GM18508 (cell line): Measurements from ENCODE around the gene CYP11A1.

Experiments used
- ATAC-seq: cut with Tn5 transposase; IDR thresholded peaks from one replicate; pipeline ENCODE4 v1.9.1; 2021; ENCODE audit warnings: moderate number of reproducible peaks; ENCODE audit not compliant: insufficient read depth, unreplicated experiment

The CYP11A1 gene

DNA sequence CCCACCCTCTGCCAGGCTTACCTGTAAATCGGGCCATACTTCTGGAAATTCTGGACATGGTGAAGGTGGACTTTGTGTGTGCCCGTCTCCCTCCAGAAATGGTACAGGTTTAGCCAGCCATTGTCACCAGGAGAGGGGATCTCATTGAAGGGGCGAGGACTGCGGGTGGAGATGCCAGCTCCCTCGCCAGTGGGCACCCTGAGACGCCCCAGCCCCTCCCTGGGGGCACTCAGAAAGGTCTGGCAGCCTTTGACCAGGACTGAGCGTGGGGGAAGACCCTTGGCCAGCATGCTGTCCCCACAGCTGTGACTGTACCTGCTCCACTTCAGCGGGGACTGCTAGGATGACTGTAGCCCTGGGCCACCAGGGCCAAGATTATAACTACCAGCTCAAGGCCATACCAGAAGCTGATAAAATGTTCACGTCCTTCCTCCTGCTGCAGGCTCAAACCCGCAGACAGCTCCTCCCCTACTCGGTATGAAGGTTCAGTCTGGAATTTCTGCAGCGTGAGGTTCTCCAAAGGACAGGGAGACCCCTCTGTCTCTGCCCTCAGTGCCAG, at the start of gene CYP11A1:
Gene CYP11A1, minus strand, starts transcription at position 351 of the 559 bp plus-strand sequence. Its CDS starts 61 bp downstream, at position 290.
- no peak for ATAC-seq

- no peak for ATAC-seq
These were observed 49.8 kb upstream of the CYP11A1 start for GRCh38 chr15:74417225-74417624.

DNA sequence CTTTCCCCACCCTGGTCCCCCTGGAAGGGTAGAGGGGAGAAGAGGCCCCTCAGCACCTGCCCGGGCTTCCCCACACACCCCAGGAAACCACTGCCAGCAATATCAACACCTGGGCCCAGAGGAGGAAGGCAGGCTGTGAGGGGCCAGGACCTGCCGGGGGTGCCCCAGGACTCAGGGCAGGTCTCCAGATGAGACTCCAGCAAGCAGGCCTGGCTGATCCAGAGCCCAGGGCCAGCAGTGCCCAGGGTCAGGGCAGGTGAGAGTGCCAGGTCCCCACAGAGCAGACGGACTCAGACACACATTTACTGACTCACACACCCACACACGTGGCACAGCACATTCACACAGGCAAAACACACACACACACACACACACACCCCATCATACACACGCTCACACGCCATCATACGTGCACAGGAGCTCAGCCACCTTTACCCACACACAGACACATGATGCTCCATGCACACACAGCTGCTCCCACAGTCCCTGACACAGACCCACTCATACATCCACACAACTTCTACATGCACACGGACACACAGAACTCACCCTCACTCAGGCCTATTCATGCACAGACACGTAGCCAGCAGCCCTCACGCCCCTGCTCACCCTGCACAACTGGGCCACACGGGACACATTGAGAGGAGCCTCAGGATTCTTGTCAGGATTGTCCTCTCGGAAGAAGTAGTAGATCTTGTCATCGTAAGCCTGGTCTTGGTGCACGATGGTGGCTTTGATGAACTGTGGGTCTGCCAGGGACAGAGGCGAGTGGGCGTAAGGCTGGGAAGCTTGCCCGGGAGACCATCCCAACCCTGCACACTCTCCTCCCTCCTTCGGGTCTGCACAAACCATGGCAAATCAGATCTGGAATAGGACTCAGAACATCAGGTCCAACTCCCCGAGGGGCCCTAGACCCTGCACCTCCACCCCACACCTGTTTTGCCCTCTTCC, 48.8 kb upstream of the CYP11A1 start:
- no peak for ATAC-seq

- no peak for ATAC-seq
These were observed 47.3 kb upstream of the CYP11A1 start for GRCh38 chr15:74414603-74415338.

GRCh38 chr15:74414081-74414580, 46.7 kb upstream of the CYP11A1 start:
- ATAC-seq = no peak

DNA sequence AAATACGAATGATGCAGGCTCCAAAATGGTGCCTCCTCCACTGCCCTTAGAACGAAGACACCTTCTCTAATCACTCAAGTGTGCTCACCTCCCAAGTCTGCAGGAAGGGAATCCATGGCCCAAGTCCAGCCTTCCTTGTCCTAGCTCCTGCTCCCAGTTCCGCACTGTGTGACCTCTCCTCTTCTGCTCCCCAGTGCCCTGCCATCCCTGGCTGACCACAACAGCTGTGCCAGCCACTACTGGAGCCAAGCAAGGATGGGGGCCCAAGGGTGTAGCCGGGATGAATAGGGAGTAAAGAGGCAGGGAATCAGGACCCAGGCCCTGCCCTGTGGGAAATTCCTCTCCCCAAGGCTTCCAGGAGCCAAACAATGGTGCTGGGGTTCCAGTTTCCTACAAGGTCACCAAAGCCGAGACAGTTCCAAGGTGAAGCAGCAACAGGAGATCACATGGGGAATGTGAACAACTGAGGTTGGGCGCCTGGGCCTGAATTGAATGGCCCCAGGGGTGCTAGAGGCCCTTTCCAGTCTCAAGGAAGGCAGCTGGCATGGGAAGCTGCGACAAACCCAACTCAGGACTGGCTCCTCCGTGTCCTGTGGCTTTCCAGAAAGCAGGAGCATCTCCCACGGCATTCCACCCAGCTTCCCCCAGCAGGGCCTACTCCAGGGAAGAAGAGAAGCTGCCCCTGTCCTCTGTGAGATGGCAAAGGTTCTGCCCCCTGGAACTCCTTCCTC, 46.1 kb upstream of the CYP11A1 start:
- no peak for ATAC-seq

DNA sequence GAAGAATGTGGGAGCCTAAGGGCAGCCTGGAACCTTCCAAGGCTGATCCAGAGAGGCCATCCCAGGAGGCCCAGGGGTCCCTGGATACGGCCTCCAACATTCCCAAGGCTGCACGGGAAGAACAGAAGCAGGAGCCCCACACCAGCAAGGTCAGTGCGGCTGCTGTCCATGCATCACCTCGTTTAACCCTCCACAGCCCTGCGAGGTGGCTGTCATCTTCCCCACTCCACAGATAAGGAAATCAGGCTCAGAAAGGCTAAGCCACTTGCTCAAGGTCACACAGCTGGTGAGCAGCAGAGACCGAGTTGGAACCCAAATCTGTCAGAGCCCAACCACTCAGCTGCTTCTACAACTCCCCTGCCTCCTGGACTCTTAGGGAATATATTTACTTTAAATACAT, 44.7 kb upstream of the CYP11A1 start:
- ATAC-seq = no peak

GRCh38 chr15:74411686-74412085, 44.2 kb upstream of the CYP11A1 start:
- no peak for ATAC-seq

- ATAC-seq = no peak
These were observed 43.1 kb upstream of the CYP11A1 start for GRCh38 chr15:74410502-74410901.

DNA sequence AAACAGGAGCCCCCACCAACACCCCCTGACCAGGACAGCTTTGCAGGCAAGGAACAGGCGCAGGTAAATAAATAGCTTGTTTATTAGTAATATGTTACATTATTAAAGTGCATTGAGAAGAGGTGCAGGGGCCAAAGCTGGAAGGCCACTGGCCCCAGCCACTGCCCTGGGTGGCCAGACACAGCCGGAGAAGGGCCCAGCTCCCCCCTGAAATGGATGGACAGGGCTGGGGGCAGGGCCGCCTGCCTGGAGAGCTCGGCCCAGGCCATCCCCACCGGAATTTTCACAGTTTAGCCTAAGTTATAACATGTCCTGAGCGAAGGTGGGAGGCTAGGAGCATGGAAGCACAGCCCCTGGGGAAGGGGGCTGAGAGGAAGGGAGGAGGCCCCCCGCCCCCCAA, 41.8 kb upstream of the CYP11A1 start:
- ATAC-seq = no peak

DNA sequence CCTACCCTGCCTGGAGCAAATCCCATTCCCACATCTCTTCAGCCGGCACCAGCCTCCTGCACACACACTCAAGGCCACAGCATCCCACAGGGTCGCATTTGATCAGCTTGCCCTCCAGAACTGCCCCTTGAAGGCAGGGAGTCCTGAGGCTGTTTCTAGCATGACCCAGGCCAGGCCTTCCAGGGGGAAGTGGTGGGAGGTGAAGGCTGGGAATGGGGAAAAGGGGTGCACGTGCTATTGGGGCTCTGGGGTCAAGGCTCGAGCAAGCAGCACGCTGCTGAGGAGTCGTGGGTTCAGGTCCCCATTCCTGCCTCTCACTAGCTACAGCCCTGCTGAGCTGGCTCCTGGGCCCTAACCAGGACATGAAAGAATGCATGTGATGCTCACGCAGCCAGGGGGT, 41.4 kb upstream of the CYP11A1 start:
- ATAC-seq = no peak

DNA sequence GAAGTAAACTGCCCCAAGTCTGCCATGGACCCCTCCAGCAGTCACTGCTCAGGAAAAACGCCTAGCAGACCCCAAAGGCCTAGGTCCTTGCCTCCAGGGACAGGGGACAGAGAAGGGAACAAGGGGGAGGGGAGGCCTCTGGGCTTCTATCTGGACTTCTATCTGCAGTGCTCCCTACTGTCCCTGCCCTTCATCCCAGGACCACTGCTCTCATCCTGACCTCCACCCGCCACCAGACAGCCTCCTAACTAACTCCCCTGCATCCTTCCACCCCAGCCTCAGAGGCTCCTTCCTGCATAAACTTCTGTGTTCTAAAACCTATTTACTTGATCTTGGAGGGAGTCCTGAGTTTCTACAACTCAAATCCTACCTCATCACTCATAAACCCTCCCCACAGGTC, 40.9 kb upstream of the CYP11A1 start:
- no peak for ATAC-seq

DNA sequence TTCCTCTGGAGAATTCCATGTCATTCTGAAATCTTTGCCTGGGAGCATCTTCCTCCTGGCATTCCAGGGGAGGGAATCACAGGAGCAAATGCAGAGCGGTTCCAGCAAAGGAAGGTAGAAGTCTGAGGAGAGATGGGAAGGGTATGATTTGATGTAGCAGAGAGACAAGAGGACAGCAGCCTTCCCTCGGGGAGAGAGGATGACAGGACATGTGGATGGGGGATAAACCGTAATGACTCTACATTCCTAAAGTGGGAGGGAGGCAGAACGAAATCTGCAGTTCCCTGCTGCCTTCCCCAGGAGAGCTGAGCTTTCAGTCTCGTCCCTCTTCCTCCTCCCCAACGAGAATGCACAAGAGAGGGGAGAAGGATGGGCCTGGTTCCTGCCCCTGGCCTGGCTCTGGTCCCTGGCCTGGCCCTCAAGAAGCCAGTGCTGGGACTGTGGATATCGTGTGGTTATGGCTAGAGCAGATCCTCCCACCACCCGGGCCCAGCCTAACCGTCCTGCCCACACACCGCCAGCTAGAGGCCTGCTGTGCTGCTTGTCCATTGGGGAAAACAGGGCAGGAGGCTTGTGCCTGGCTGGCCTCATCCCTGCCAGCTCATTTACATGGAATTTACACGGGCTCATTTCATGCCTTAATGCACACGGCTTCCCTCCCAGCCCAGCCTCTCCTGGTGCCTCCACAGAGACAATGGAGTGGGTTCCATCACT, 39.7 kb upstream of the CYP11A1 start:
- no peak for ATAC-seq

DNA sequence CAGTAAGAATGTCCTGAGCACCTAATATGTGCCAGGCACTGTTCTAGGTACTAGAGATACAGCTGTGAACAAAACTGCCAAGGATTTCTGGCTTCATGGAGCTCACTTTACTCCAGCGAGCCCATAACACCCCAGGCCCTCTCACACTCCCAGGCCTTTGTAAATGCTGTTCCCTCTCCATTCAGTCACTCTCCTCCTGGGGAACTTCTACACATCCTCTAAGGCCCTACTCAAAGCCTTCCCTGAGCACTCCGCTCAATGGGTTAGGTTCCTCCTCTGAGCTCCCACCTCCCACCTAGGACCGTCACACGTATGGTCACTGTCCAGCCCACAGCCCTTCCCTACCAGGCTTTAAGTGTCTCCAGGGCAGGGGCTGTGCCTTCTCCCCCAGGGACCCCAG, 39.1 kb upstream of the CYP11A1 start:
- no peak for ATAC-seq

DNA sequence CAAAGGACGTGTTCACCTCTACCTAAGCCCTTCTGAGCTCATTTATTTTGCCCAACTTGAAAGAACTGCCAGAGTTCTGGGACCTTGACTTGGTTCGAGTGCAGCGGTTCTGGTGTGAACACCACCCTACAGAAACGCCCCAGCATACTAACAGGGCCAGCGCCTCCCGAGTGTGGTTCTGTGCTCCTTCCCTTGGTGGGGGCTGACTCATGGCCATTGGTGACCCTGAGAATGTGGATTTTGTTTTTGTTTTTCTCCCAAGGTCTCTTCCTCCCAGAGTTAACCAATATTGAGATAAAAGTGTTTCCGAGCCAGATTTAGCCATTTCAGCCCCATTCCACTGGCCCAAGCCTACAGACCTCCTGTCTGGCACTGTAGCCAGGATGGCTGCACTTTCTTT, 38.4 kb upstream of the CYP11A1 start:
- ATAC-seq = no peak

GRCh38 chr15:74403991-74404563, 36.6 kb upstream of the CYP11A1 start:
- no peak for ATAC-seq

DNA sequence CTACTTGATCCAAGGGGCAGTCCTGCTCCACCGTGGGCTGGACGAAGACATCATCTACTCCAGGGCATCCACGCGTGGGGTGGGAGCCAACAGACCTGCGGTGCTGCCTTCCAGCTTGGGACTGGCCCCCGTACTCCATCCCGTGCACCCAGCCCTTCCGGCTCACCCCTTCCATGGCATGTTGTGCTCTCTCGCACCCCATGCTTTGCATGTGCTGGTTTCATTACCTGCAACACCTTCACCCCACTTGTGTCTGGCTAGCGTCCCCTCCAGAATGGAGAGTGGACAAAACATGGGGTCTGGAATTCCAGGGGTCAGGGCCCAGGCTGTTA, 36.1 kb upstream of the CYP11A1 start:
- ATAC-seq = no peak

DNA sequence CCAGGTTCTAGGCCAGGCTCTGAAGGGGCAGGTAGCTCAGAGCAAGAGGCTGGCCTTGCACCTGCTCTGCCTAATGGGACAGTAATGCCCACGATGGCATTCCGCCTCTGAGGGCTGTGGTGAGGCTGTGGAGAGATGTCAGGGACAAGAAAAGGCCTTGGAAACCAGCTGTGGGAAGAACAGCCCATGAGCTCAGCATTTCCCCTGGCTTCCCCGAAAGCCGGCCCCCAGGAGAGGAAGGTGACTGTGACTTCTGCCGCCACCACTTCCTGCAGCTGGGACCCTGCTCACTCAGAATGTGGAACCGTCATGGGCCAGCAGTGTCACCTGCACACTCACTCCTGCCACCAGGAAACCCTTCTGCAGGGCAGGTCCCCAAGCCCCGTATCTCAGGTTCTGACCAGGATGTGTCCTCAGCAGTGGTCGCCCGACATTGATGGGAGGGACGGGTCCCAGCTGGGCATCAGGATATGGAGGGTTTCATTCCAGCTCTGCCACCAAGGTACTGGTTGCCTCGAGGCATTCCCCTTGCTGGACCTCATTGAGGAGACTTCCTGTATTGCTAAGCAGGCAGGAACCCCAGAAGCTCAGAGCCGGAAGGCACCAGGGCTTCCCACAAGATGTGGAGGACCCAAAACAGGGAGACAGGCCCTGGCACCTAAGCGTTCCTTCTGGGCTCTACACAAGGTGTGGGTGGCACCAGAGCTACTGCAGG, 35.6 kb upstream of the CYP11A1 start:
- no peak for ATAC-seq

- ATAC-seq = no peak
These were observed 34.9 kb upstream of the CYP11A1 start for GRCh38 chr15:74402337-74402841.
